ENCODE measurements around the gene DNAJA1. TPM values are rescaled to one million over a fixed set of nuclear protein-coding genes. Genes with fewer than 3 reads are reported as not detected.

Gene DNAJA1
- total RNA-seq, 2 donors from 2014 or later: 33.5 to 36.6 TPM

- Histone ChIP-seq H3K4me3 (no peak overlapping the region), H3K27me3 (no peaks in the 10 kb centered on the region), H3K9me3 (no peaks in the 10 kb centered on the region), H3K36me3 (replicated peaks in 1 of 2; ENCODE audit: insufficient read depth in 1 of 2, low read depth in 2 of 2) (no peaks in the 10 kb centered on the region), H3K4me1 (peaks cover 4% of the 10 kb centered on the region), H3K27ac (peak overlapping the region in 1 of 4 donors; percentile 29)
- 68 to 78% methylated on average over 6 of the region's 6 CpGs for WGBS, 2 donors
- DNase-seq (no peak), ATAC-seq (no peak)
- intact Hi-C loops (cut with DNase I): no loop called here
- TF ChIP-seq CTCF (IDR thresholded peaks at IDR 0.05): no peak
- no peak for TF ChIP-seq POLR2A (IDR thresholded peaks at IDR 0.05)
Observed at GRCh38 chr9:33017283-33018041, 7.6 kb upstream of the DNAJA1 start.

- intact Hi-C loops (cut with DNase I): no loop called here
- H3K4me1 ChIP-seq: peaks cover 24% of the 10 kb centered on the region
- 93% methylated on average over 25 of the region's 25 CpGs for WGBS, 2 donors
- H3K9me3 ChIP-seq: no peaks in the 10 kb centered on the region
- no peak overlapping the region for H3K4me3 ChIP-seq
- H3K27ac ChIP-seq: no peak overlapping the region
- ATAC-seq (no peak), DNase-seq (no peak)
- no peaks in the 10 kb centered on the region for H3K36me3 ChIP-seq (replicated peaks in 1 of 2; ENCODE audit: insufficient read depth in 1 of 2, low read depth in 2 of 2)
- TF ChIP-seq POLR2A (IDR thresholded peaks at IDR 0.05): no peak
- TF ChIP-seq CTCF (IDR thresholded peaks at IDR 0.05): no peak
- H3K27me3 ChIP-seq: no peaks in the 10 kb centered on the region
Observed at GRCh38 chr9:33019797-33020196, 5.3 kb upstream of the DNAJA1 start.

- H3K27me3 ChIP-seq: no peaks in the 10 kb centered on the region
- no peak for DNase-seq
- no peak for ATAC-seq
- 71 to 76% methylated on average over 3 of the region's 3 CpGs for WGBS, 2 donors
- intact Hi-C loops (cut with DNase I): no loop called here
- peaks cover 37% of the 10 kb centered on the region for H3K4me1 ChIP-seq
- no peak overlapping the region for H3K4me3 ChIP-seq
- H3K36me3 ChIP-seq (replicated peaks in 1 of 2; ENCODE audit: insufficient read depth in 1 of 2, low read depth in 2 of 2): no peaks in the 10 kb centered on the region
- no peaks in the 10 kb centered on the region for H3K9me3 ChIP-seq
- TF ChIP-seq POLR2A (IDR thresholded peaks at IDR 0.05): no peak
- no peak for TF ChIP-seq CTCF (IDR thresholded peaks at IDR 0.05)
- no peak overlapping the region for H3K27ac ChIP-seq
Observed at GRCh38 chr9:33022303-33022702, 2.8 kb upstream of the DNAJA1 start.

- no peaks in the 10 kb centered on the region for H3K36me3 ChIP-seq (replicated peaks in 1 of 2; ENCODE audit: insufficient read depth in 1 of 2, low read depth in 2 of 2)
- no peaks in the 10 kb centered on the region for H3K27me3 ChIP-seq
- 84 to 90% methylated on average over 7 of the region's 7 CpGs for WGBS, 2 donors
- no peak overlapping the region for H3K4me3 ChIP-seq
- H3K4me1 ChIP-seq: peaks cover 41% of the 10 kb centered on the region
- intact Hi-C loops (cut with DNase I): no loop called here
- ATAC-seq: no peak
- no peak for TF ChIP-seq CTCF (IDR thresholded peaks at IDR 0.05)
- TF ChIP-seq POLR2A (IDR thresholded peaks at IDR 0.05): no peak
- DNase-seq: no peak
- no peak overlapping the region for H3K27ac ChIP-seq
- H3K9me3 ChIP-seq: no peaks in the 10 kb centered on the region
Observed at GRCh38 chr9:33022755-33023154, 2.3 kb upstream of the DNAJA1 start.

GRCh38 chr9:33023661-33024060 is 1.4 kb upstream of the DNAJA1 start:
- TF ChIP-seq CTCF (IDR thresholded peaks at IDR 0.05) (no peak), POLR2A (IDR thresholded peaks at IDR 0.05) (no peak)
- 85 to 98% methylated on average over 4 of the region's 4 CpGs for WGBS, 2 donors
- H3K9me3 ChIP-seq: no peaks in the 10 kb centered on the region
- intact Hi-C loops (cut with DNase I): no loop called here
- ATAC-seq (no peak), DNase-seq (no peak)
- H3K27ac ChIP-seq: peak overlapping the region in 2 of 4 donors; percentile 97 to 99
- H3K36me3 ChIP-seq (replicated peaks in 1 of 2; ENCODE audit: insufficient read depth in 1 of 2, low read depth in 2 of 2): no peaks in the 10 kb centered on the region
- peak overlapping the region in 1 of 2 donors; percentile 98 for H3K4me3 ChIP-seq
- no peaks in the 10 kb centered on the region for H3K27me3 ChIP-seq
- peaks cover 50% of the 10 kb centered on the region for H3K4me1 ChIP-seq
